ENCODE data around the gene RRP1.
"Not testable (repeated sequence)": the region's sequence is repeated elsewhere in the genome, so short reads cannot be mapped to it uniquely, and the experiment has no call there.

Gene RRP1

DNA sequence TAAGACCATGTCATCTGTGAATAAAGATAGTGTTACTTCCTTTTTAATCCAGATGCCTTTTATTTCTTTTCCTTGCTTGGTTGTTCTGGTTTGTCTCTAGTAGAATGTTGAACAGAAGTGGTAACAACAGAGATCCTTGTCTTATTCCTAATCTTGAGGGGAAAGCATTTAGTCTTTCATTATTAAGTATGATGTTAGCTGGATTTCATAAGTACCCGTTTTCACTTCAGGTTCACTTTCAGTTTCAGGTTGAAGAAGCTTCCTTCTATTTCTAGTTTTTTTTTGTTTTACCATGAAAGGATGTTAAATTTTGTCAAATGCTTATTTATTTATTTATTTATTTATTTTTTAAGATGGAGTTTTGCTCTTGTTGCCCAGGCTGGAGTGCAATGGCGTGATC lies 53.4 kb downstream of the RRP1 start:
- Histone ChIP-seq H3K27ac (no peak overlapping the region), H3K79me2 (ENCODE audit: insufficient read depth, low read depth) (no peaks in the 10 kb centered on the region), H3K27me3 (ENCODE audit: insufficient read depth, low read depth) (no peaks in the 10 kb centered on the region), H3K36me3 (ENCODE audit: insufficient read depth) (no peaks in the 10 kb centered on the region), H3K4me1 (ENCODE audit: low read depth, poor library complexity, severe bottlenecking) (peaks cover 15% of the 10 kb centered on the region), H2AFZ (ENCODE audit: low read depth) (no peak overlapping the region), H3K4me3 (IDR thresholded peaks at IDR 0.05; ENCODE audit: insufficient read depth, low read depth, low read length) (no peak overlapping the region), H3K4me2 (peak overlapping the region; percentile 23; the same call in 1 of the 2 replicates), H3K9ac (no peak overlapping the region), H4K20me1 (ENCODE audit: insufficient read depth) (no peaks in the 10 kb centered on the region)
- no peak for TF ChIP-seq CTCF (conservative IDR thresholded peaks at IDR 0.05; ENCODE audit: low read depth, low read length)

DNA sequence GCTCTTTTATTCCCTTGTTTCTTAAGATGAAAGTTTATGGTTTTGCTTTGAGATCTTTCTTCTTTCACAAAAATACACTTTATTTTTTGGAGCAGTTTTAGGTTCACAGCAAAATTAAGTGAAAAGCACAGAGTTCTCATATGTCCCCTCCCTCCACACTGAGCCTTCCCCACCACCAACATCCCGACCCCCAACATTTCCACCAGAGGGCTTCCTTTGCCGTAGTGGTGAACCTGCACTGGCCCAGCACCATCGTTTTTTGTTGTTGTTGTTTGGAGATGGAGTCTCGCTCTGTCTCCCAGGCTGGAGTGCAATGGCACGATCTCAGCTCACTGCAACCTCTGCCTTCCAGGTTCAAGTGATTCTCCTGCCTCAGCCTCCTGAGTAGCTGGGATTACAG lies 55.5 kb downstream of the RRP1 start:
- H3K36me3 ChIP-seq (ENCODE audit: insufficient read depth); H3K79me2 ChIP-seq (ENCODE audit: insufficient read depth, low read depth); H3K4me2 ChIP-seq; H4K20me1 ChIP-seq (ENCODE audit: insufficient read depth); H3K4me3 ChIP-seq (IDR thresholded peaks at IDR 0.05; ENCODE audit: insufficient read depth, low read depth, low read length); H3K27ac ChIP-seq; H3K9ac ChIP-seq; H3K27me3 ChIP-seq (ENCODE audit: insufficient read depth, low read depth); H2AFZ ChIP-seq (ENCODE audit: low read depth): not testable (repeated sequence)
- peaks cover 15% of the 10 kb centered on the region for H3K4me1 ChIP-seq (ENCODE audit: low read depth, poor library complexity, severe bottlenecking)

DNA sequence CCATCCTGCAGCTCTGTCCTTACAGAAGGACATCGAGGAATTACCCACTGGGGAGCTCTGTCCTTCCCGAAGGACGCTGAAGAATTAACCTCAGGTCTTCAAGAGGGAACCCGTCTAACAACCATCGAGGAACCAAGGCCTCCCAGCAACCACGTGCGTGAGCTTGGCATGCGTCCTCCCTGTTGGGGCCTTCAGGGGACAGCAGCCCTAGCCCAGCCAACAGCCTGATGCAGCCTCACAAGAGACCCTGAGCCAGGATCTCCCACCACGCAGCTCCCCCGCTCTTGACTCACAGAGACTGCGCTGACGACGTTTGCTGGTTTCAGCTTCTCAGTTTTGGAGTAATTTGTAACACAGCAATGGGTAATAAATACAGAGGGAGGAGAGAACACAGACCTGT lies 56.0 kb downstream of the RRP1 start:
- no peak overlapping the region for H2AFZ ChIP-seq (ENCODE audit: low read depth)
- H3K79me2 ChIP-seq (ENCODE audit: insufficient read depth, low read depth) = no peaks in the 10 kb centered on the region
- H3K27ac ChIP-seq = no peak overlapping the region
- H3K27me3 ChIP-seq (ENCODE audit: insufficient read depth, low read depth) = no peaks in the 10 kb centered on the region; the same call in 1 of the 2 replicates
- no peak overlapping the region for H3K4me2 ChIP-seq
- H3K36me3 ChIP-seq (ENCODE audit: insufficient read depth) = no peaks in the 10 kb centered on the region
- peaks cover 15% of the 10 kb centered on the region for H3K4me1 ChIP-seq (ENCODE audit: low read depth, poor library complexity, severe bottlenecking)
- no peak overlapping the region for H3K4me3 ChIP-seq (IDR thresholded peaks at IDR 0.05; ENCODE audit: insufficient read depth, low read depth, low read length)
- no peaks in the 10 kb centered on the region for H4K20me1 ChIP-seq (ENCODE audit: insufficient read depth)
- H3K9ac ChIP-seq = no peak overlapping the region
- no peak for TF ChIP-seq CTCF (conservative IDR thresholded peaks at IDR 0.05; ENCODE audit: low read depth, low read length)

DNA sequence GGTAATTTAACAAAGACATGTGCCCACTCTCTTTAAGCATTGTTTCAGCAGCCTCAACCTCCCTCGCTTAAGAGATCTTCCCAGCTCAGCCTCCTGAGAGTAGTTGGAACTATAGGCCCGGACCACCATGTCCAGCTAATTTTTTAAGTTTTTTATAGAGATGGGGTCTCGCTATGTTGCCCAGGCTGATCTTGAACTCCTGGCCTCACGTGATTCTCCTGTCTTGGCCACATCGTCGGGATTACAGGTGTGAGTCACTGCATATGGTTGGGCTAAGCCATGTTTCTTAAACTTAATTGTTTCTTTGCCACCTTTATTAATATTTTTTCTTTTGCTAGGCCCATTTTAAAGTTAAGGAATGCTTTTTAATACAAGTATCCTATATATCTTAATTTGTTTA lies 57.1 kb downstream of the RRP1 start:
- Histone ChIP-seq H2AFZ (ENCODE audit: low read depth) (no peak overlapping the region), H3K27ac (no peak overlapping the region)
- TF ChIP-seq CTCF (conservative IDR thresholded peaks at IDR 0.05; ENCODE audit: low read depth, low read length) = no peak

DNA sequence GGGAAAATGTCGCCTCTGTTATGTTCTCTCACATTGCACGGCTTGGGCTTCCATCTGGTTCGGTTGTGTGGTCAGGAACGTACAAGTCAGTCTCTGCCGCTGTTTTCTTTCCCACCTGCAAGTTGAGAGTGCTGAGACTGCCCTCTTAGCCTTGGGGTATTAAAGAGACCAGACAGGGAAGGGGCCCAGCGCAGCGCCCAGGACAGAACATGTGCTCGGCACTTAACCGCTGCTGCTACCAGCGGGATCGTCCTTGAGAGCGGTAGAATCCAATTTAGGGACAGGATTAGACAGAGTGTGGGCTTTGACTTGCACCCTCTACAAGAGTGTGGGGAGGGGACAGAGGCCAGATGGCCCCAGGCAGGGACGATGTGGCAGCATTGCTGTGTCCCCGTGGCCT lies 57.9 kb downstream of the RRP1 start:
- Histone ChIP-seq H3K4me2 (no peak overlapping the region), H2AFZ (ENCODE audit: low read depth) (no peak overlapping the region), H3K4me1 (ENCODE audit: low read depth, poor library complexity, severe bottlenecking) (peaks cover 12% of the 10 kb centered on the region), H3K4me3 (IDR thresholded peaks at IDR 0.05; ENCODE audit: insufficient read depth, low read depth, low read length) (no peak overlapping the region), H3K9ac (no peak overlapping the region), H4K20me1 (ENCODE audit: insufficient read depth) (no peaks in the 10 kb centered on the region), H3K36me3 (ENCODE audit: insufficient read depth) (no peaks in the 10 kb centered on the region), H3K79me2 (ENCODE audit: insufficient read depth, low read depth) (no peaks in the 10 kb centered on the region), H3K27ac (no peak overlapping the region), H3K27me3 (ENCODE audit: insufficient read depth, low read depth) (no peaks in the 10 kb centered on the region; the same call in 1 of the 2 replicates)
- TF ChIP-seq CTCF (conservative IDR thresholded peaks at IDR 0.05; ENCODE audit: low read depth, low read length) = no peak

More for the DNA sequence above, 57.1 kb downstream of the RRP1 start:
- Histone ChIP-seq H3K9ac (no peak overlapping the region), H3K79me2 (ENCODE audit: insufficient read depth, low read depth) (no peaks in the 10 kb centered on the region), H4K20me1 (ENCODE audit: insufficient read depth) (no peaks in the 10 kb centered on the region), H3K36me3 (ENCODE audit: insufficient read depth) (no peaks in the 10 kb centered on the region), H3K4me3 (IDR thresholded peaks at IDR 0.05; ENCODE audit: insufficient read depth, low read depth, low read length) (no peak overlapping the region), H3K4me2 (no peak overlapping the region), H3K27me3 (ENCODE audit: insufficient read depth, low read depth) (no peaks in the 10 kb centered on the region; the same call in 1 of the 2 replicates), H3K4me1 (ENCODE audit: low read depth, poor library complexity, severe bottlenecking) (peaks cover 15% of the 10 kb centered on the region)

Measured in KMS-11 (cell line).